Fibroblast of lung (primary cell): Measurements from ENCODE around the gene P4HTM. TPM values are rescaled to one million over a fixed set of nuclear protein-coding genes. Genes with fewer than 3 reads are reported as not detected.

Source experiments
- DNase-seq, 2 donors: peaks; one replicate each; pipeline versions ENCODE4 v3.0.0 to v3.0.0-alpha.2; 2010; ENCODE audit warnings: low read depth in 2 of 2
- H2AFZ ChIP-seq: 2 replicates; pipeline ENCODE4 v1.5.1; 2012; ENCODE audit warnings: low read length, control low read depth, inconsistent platforms
- H3K27ac ChIP-seq: 2 replicates; pipeline ENCODE4 v1.5.1; 2011; ENCODE audit warnings: low read length, control low read depth; ENCODE audit not compliant: insufficient read depth
- H3K27me3 ChIP-seq: 2 replicates; pipeline ENCODE4 v1.5.1; 2011; ENCODE audit warnings: mild to moderate bottlenecking, low read length; ENCODE audit not compliant: control insufficient read depth, insufficient read depth
- H3K36me3 ChIP-seq: 2 replicates; pipeline ENCODE4 v1.5.1; 2011; ENCODE audit warnings: low read length; ENCODE audit not compliant: control insufficient read depth, insufficient read depth
- H3K4me1 ChIP-seq: 2 replicates; pipeline ENCODE4 v1.5.1; 2011; ENCODE audit warnings: low read length; ENCODE audit not compliant: control insufficient read depth, insufficient read depth; ENCODE audit errors: extremely low read depth
- H3K4me2 ChIP-seq: 2 replicates; pipeline ENCODE4 v1.5.1; 2011; ENCODE audit warnings: low read length, control low read depth; ENCODE audit not compliant: insufficient read depth; ENCODE audit errors: extremely low read depth
- H3K4me3 ChIP-seq, 4 experiments: fragments of 200-600 bp in 1 of 4; sonication (generic) in 1 of 4; replicated peaks in 1 of 4; 2 replicates each; pipeline ENCODE4 v1.5.1; 2011 to 2016; ENCODE audit warnings: low read length in 4 of 4, low read depth in 3 of 4, mild to moderate bottlenecking in 3 of 4, control low read depth in 2 of 4, inconsistent platforms in 1 of 4, mixed read lengths in 1 of 4; ENCODE audit not compliant: insufficient read depth in 1 of 4; ENCODE audit errors: control extremely low read depth in 1 of 4
- H3K79me2 ChIP-seq: 2 replicates; pipeline ENCODE4 v1.5.1; 2012; ENCODE audit warnings: mild to moderate bottlenecking, low read length, inconsistent platforms; ENCODE audit not compliant: control insufficient read depth, insufficient read depth
- H3K9ac ChIP-seq: 2 replicates; pipeline ENCODE4 v1.5.1; 2011; ENCODE audit warnings: mild to moderate bottlenecking, low read length, control low read depth; ENCODE audit not compliant: insufficient read depth
- H3K9me3 ChIP-seq: 2 replicates; pipeline ENCODE4 v1.5.1; 2012; ENCODE audit warnings: low read depth, low read length; ENCODE audit not compliant: control insufficient read depth, insufficient read depth
- H4K20me1 ChIP-seq: 2 replicates; pipeline ENCODE4 v1.5.1; 2011; ENCODE audit warnings: low read length; ENCODE audit not compliant: control insufficient read depth, insufficient read depth; ENCODE audit errors: extremely low read depth
- CTCF ChIP-seq, 2 donors: IDR thresholded peaks in 1 of 2; conservative IDR thresholded peaks in 1 of 2; 1 replicate in 1 of 2; 2 replicates in 1 of 2; pipeline ENCODE4 v1.5.1; 2011 to 2012; ENCODE audit warnings: low read length in 2 of 2, control low read depth in 1 of 2, inconsistent platforms in 1 of 2, low read depth in 1 of 2, mild to moderate bottlenecking in 1 of 2
- EZH2 ChIP-seq: IDR thresholded peaks from 2 replicates; pipeline ENCODE4 v1.5.1; 2012; ENCODE audit warnings: low read length, control low read depth, mild to moderate bottlenecking; ENCODE audit errors: missing control alignments
- polyA plus RNA-seq, 2 donors: library from polyadenylated mRNA; depleted of rRNA in 1 of 2; stranded (reverse) in 1 of 2; unstranded in 1 of 2; fragments of >200 nt; gene quantifications; 2 replicates each; pipeline ENCODE4 v1.2.1, GENCODE V29; 2011 to 2012; ENCODE audit warnings: missing spikeins in 1 of 2
- total RNA-seq: library from RNA; depleted of rRNA; stranded (reverse); fragments of >200 nt; gene quantifications from 2 replicates; pipeline ENCODE4 v1.2.1, GENCODE V29; 2014

The P4HTM gene
- total and polyA plus RNA-seq, 2 donors (not counting 1 experiment from before 2014, with no cell fraction given), result 16.2 to 46.7 TPM

GRCh38 chr3:49021813-49022687 is 32.0 kb downstream of the P4HTM start, which contains the start of gene NDUFAF3:
NDUFAF3 (plus strand) TSS chr3:49022121; CDS start chr3:49022145, 24 bp downstream.
- H3K27ac ChIP-seq, result peak within 1 kb of the TSS; percentile 89
- no peaks in the 10 kb centered on the region for H4K20me1 ChIP-seq
- H3K9me3 ChIP-seq, result no peaks in the 10 kb centered on the region
- H3K4me1 ChIP-seq, result peaks cover 12% of the 10 kb centered on the region
- peak; percentile 91 to 94 for DNase-seq
- H3K9ac ChIP-seq, result peak within 1 kb of the TSS; percentile 98
- peaks cover 45% of the 10 kb centered on the region for H3K79me2 ChIP-seq
- H2AFZ ChIP-seq, result peak within 1 kb of the TSS; percentile 63
- no peaks in the 10 kb centered on the region for H3K27me3 ChIP-seq
- H3K36me3 ChIP-seq, result peaks cover 31% of the 10 kb centered on the region
- peak within 1 kb of the TSS; percentile 86 for H3K4me2 ChIP-seq
- H3K4me3 ChIP-seq, result peak within 1 kb of the TSS; percentile 88 to 95 (median 93)
- TF ChIP-seq CTCF (conservative IDR thresholded peaks at IDR 0.05 in 1 of 2, IDR thresholded peaks at IDR 0.05 in 1 of 2; ENCODE audit: low read depth in 1 of 2, low read length in 2 of 2) (peak; percentile 77 to 86), EZH2 (no peak)

GRCh38 chr3:49022688-49023171 is 32.7 kb downstream of the P4HTM start:
- H4K20me1 ChIP-seq, result no peaks in the 10 kb centered on the region
- H3K4me2 ChIP-seq, result peak overlapping the region; percentile 86
- peak overlapping the region; percentile 89 for H3K27ac ChIP-seq
- peaks cover 8% of the 10 kb centered on the region for H3K4me1 ChIP-seq
- no peak overlapping the region for H2AFZ ChIP-seq
- H3K9ac ChIP-seq, result peak overlapping the region; percentile 98
- H3K36me3 ChIP-seq, result peaks cover 32% of the 10 kb centered on the region
- H3K9me3 ChIP-seq, result no peaks in the 10 kb centered on the region
- TF ChIP-seq EZH2 (no peak), CTCF (conservative IDR thresholded peaks at IDR 0.05 in 1 of 2, IDR thresholded peaks at IDR 0.05 in 1 of 2; ENCODE audit: low read depth in 1 of 2, low read length in 2 of 2) (no peak)
- H3K4me3 ChIP-seq, result peak overlapping the region; percentile 88 to 95 (median 93)
- no peaks in the 10 kb centered on the region for H3K27me3 ChIP-seq
- H3K79me2 ChIP-seq, result peaks cover 49% of the 10 kb centered on the region
- DNase-seq, result no peak

GRCh38 chr3:49023775-49024174 is 33.7 kb downstream of the P4HTM start:
- H3K27ac ChIP-seq, result no peak overlapping the region
- peaks cover 32% of the 10 kb centered on the region for H3K36me3 ChIP-seq

More at GRCh38 chr3:49023775-49024174, 33.7 kb downstream of the P4HTM start:
- Histone ChIP-seq H3K4me1 (peaks cover 14% of the 10 kb centered on the region), H3K9ac (no peak overlapping the region), H3K27me3 (no peaks in the 10 kb centered on the region), H4K20me1 (no peaks in the 10 kb centered on the region), H3K79me2 (peaks cover 59% of the 10 kb centered on the region), H3K4me2 (no peak overlapping the region), H3K4me3 (no peak overlapping the region), H3K9me3 (no peaks in the 10 kb centered on the region), H2AFZ (no peak overlapping the region)
- DNase-seq, result no peak
- no peak for TF ChIP-seq EZH2
- no peak for TF ChIP-seq CTCF (conservative IDR thresholded peaks at IDR 0.05 in 1 of 2, IDR thresholded peaks at IDR 0.05 in 1 of 2; ENCODE audit: low read depth in 1 of 2, low read length in 2 of 2)
